Activated T-helper 9 cell treated with anti-CD3 and anti-CD28 coated beads, Interleukin-2, amount 50 U/mL, for 16 hours (primary cell): ENCODE data around the gene ALKBH3.

Source experiments
- DNase-seq: peaks from one replicate; pipeline ENCODE4 v3.0.0-alpha.2; 2020; ENCODE audit warnings: low read depth

ALKBH3 gene

GRCh38 chr11:43922744-43923405 is 42.2 kb downstream of the ALKBH3 start:
- no peak for DNase-seq

- DNase-seq = no peak
Observed at GRCh38 chr11:43923406-43924111, 42.9 kb downstream of the ALKBH3 start.

GRCh38 chr11:43924112-43924855 is 43.7 kb downstream of the ALKBH3 start:
- no peak for DNase-seq

- DNase-seq = no peak
Observed at GRCh38 chr11:43925063-43925931, 44.7 kb downstream of the ALKBH3 start.

GRCh38 chr11:43925932-43926505 is 45.4 kb downstream of the ALKBH3 start:
- no peak for DNase-seq

- DNase-seq = no peak
Observed at GRCh38 chr11:43927070-43927469, 46.4 kb downstream of the ALKBH3 start.

- DNase-seq = no peak
Observed at GRCh38 chr11:43927925-43928707, 47.5 kb downstream of the ALKBH3 start.

- no peak for DNase-seq
Observed at GRCh38 chr11:43928721-43929120, 48.1 kb downstream of the ALKBH3 start.

GRCh38 chr11:43930868-43931716 is 50.5 kb downstream of the ALKBH3 start:
- DNase-seq = no peak

GRCh38 chr11:43931717-43932039 is 51.0 kb downstream of the ALKBH3 start:
- no peak for DNase-seq

- DNase-seq = no peak
Observed at GRCh38 chr11:43933226-43933607, 52.6 kb downstream of the ALKBH3 start.

- DNase-seq = no peak
Observed at GRCh38 chr11:43933608-43934551, 53.2 kb downstream of the ALKBH3 start.

- DNase-seq = no peak
Observed at GRCh38 chr11:43934601-43935423, 54.2 kb downstream of the ALKBH3 start.

GRCh38 chr11:43935424-43935979 is 54.9 kb downstream of the ALKBH3 start:
- DNase-seq = no peak

GRCh38 chr11:43936076-43936475 is 55.4 kb downstream of the ALKBH3 start:
- DNase-seq = no peak

GRCh38 chr11:43937434-43938411 is 57.1 kb downstream of the ALKBH3 start:
- DNase-seq = no peak
